T-helper 22 cell (primary cell): ENCODE measurements around the gene CENPU.
"Not testable (repeated sequence)": the region's sequence is repeated elsewhere in the genome, so short reads cannot be mapped to it uniquely, and the experiment has no call there.

Source experiments
- DNase-seq: peaks from one replicate; pipeline ENCODE4 v3.0.0-alpha.2; 2020; ENCODE audit warnings: low read depth

The CENPU gene

GRCh38 chr4:184752496-184753275 lies 18.8 kb upstream of the CENPU start:
- DNase-seq = no peak

DNA sequence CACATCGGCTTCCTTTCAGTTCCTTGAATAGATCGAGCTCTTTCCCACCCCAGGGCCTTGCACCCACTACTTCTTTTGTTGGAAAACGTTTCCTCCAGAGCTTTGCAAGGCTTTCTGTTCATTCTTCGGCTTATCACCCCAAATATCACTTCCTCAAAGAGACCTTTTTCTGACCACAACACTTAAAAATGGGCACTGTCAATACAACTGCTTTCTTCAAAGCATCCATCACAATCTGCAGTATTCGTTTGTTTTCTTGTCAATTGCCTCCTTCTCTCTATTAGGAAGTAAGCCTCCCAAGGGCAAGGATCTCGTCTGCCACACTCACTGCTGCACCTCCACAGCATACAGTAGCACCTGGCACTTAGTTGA lies 17.7 kb upstream of the CENPU start:
- DNase-seq = no peak

DNA sequence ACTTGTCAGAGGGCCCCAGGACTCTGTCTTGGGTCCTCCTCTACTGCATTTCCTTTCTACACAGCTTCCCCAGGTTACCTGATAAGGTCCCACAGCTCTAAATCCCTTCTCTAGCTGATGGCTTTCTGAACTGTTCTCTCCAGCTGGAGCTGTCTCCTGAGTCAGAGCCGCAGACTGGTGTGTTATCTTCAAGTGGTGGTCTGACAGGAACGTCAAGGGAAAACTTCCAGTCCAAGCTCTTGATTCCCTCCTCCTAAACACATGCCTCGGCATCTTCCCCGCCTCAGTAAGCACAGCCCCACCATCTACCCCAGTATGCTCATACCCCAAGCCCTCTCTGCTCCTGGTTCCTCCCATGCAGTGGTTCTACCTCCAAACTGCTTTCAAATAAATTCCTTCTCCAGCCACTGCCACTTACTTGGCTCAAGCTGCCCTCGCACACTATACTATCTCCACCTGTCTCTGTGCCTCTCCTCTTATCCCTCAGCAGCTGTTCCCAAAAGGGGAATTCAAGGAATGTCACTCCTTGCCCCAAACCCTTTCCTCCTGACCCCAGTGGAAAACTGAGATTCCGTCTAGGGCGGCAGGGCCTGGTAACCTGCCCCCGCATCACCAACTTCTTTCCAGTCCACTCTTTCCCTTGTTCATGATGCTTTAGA lies 17.2 kb upstream of the CENPU start:
- no peak for DNase-seq

GRCh38 chr4:184748251-184748652 lies 14.4 kb upstream of the CENPU start:
- DNase-seq = no peak

GRCh38 chr4:184747034-184747830 lies 13.3 kb upstream of the CENPU start:
- no peak for DNase-seq

DNA sequence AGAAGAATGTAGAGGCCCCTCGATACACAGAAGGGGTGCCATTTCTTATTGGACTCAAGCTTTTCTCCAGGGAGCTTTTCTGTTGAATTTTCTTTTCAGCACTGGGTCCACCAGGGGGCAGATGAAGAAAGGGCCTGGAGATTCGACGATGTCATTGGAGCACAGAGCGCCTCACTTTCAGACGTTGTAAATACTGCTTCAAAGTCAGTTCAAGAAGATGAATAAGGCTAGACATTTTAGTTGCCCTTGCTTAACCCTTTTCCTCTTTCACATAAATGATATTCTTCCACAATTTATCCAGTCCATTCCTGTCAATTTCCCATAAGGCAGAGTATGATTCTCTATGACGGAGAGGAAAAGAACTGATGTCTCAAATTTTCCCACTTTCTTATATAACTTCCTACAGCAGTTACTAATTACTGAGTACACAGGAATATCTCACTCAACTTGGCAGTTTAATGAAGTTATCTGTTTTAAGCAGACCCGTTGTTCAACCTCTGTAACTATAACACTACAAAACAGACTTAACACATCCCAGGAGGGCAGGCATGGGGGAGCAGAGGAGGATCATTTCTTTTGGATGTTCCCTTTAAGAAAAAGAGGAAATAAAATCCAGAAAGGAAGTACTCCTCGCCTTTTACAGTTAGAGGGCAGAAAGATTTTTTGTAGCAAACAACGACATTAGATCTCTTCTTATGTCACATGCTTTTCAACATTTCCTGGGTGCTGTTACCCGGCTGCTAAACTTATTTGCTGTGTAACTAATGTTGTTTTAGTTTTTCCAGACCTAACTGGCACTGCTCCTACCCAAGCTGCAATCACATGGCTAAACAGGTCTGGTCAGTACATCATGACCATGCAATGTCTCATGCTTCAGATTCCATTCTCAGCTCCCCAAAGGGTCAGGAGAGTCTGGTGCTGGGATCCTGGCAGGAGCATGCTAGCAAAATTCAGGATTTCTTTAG lies 12.2 kb upstream of the CENPU start:
- DNase-seq = peak; percentile 13

DNA sequence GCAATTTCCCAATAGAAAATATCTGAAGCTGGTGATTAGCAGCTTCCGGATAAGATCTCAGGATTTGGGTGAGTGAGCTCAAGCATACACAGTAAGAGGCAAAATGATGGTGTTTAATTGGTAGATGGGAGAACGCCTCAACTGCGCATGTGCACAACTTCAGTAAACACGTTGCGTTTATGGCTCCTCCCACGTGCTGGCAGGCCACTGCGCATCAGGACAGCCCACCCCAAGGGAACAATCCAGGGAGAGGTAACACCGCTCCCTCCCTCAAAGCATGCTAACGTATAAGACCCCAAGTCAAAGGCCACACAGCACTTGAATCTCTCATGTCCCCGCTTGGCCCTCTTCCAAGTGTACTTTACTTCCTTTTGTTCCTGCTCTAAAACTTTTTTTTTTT lies 10.3 kb upstream of the CENPU start:
- DNase-seq = no peak

GRCh38 chr4:184743650-184744049 lies 9.8 kb upstream of the CENPU start:
- no peak for DNase-seq

DNA sequence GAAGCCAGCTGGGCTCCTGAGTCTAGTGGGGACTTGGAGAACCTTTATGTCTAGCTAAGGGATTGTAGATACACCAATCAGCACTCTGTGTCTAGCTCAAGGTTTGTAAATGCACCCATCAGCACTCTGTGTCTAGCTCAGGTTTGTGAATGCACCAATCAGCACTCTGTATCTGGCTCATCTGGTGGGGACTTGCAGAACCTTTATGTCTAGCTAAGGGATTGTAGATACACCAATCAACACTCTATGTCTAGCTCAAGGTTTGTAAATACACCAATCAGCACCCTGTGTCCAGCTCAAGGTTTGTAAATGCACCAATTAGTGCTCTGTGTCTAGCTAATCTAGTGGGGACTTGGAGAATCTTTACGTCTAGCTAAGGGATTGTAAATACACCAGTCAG lies 7.8 kb upstream of the CENPU start:
- DNase-seq = not testable (repeated sequence)

GRCh38 chr4:184740980-184741391 lies 7.1 kb upstream of the CENPU start:
- no peak for DNase-seq

DNA sequence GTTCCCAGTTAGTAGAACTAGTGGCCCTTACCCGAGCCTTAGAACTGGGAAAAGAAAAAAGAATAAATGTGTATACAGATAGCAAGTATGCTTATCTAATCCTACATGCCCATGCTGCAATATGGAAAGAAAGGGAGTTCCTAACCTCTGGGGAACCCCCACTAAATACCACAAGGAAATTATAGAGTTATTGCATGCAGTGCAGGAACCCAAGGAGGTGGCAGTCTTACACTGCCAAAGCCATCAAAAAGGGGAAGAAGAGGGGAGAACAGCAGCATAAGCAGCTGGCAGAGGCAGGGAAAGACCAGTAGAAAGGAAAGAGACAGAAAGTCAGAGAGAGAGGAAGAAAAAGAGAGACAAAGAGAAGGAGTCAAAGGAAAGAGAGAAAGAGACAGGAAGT lies 5.7 kb upstream of the CENPU start:
- not testable (repeated sequence) for DNase-seq

DNA sequence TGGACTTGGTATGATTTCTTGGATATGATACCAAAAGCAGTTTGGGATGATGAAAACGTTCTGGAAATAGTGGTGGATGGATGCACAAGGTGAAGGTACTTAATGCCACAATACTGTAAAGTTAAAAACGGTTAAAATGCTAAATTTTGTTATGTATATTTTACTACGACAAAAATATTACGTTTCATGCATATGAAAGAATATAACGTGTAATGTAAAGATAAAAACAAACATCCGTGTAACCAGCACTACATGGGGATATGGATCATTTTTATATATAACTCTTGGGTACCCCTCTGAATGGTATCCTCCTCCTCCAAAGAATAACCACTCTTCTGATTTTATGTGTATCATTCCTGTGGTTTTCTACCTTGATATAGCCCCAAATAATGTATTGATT lies 862 bp upstream of the CENPU start:
- no peak for DNase-seq

GRCh38 chr4:184732126-184732525 lies 1.8 kb downstream of the CENPU start:
- no peak for DNase-seq

GRCh38 chr4:184731056-184731455 lies 2.8 kb downstream of the CENPU start:
- no peak for DNase-seq

DNA sequence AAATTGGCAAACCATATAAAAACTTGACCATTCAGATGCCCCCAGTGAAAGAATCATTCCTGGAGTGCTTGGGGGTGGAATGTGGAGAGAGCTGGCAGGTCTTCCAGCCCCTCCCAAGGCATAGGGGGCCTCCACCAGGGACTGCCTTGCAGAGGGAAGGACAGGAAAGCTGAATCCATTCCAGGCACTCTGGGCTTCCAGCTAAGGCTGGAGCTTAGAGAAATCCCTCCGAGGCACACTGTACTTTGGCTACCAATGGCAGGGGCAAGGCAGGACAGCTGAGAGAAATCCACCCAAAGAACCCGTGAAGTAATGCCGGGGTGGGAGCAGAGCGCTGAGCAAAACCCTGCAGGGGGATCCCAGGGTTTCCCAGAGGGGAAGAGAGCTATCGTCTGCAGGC lies 4.0 kb downstream of the CENPU start:
- no peak for DNase-seq

- no peak for DNase-seq
These were observed 5.0 kb downstream of the CENPU start for GRCh38 chr4:184728858-184729257.

GRCh38 chr4:184727430-184727829 lies 6.5 kb downstream of the CENPU start:
- DNase-seq = no peak

- DNase-seq = no peak
These were observed 11.1 kb downstream of the CENPU start for GRCh38 chr4:184722798-184723197.

GRCh38 chr4:184721254-184721653 lies 12.6 kb downstream of the CENPU start:
- no peak for DNase-seq

- no peak for DNase-seq
These were observed 14.5 kb downstream of the CENPU start for GRCh38 chr4:184719407-184719806.

DNA sequence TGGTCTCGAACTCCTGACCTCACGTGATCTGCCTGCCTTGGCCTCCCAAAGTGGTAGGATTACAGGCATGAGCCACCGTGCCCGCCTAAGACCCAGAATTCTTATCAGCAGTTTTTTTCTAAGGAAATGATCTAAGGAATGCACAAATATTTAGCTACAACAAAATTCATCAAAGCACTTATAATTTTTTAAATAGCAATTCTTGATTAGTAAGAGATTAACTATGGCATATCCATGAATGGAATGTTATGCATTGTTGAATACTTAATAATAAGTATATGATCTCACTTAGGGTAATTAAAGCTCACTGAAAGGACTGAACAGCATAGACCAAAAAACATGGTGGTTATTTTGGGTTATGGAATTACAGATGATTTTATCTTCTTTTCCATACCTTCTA lies 18.4 kb downstream of the CENPU start:
- DNase-seq = no peak

GRCh38 chr4:184713887-184714286 lies 20.0 kb downstream of the CENPU start:
- no peak for DNase-seq
